ENCODE data around the gene AIMP1.
"Not testable (repeated sequence)": the region's sequence is repeated elsewhere in the genome, so short reads cannot be mapped to it uniquely, and the experiment has no call there.

Gene AIMP1

DNA sequence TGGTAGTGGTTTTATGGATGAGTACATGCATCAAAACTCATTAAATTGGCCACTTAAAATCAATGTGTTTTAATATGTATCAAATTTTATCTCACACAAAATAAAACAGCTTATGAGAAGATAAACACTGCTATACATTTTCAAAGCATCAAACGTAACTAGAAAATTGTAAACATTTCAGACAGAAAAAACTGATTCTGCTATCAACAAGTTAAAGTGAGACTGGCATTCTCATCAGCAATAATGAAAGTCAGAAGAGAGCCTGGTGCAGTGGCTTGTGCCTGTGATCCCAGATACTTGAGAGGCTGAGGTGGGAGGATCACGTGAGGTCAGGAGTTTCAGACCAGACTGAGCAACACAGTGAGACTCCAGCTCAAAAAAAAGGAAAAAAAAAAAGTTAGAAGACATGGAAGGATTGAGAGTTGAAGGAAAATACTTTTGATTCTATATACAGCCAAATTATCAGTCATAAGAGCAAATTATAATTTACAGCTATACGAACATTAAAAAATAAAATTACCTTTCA lies 3.3 kb upstream of the AIMP1 start:
- DNase-seq = no peak

- no peak for DNase-seq
These were observed 1.4 kb upstream of the AIMP1 start for GRCh38 chr4:106314960-106315359.

DNA sequence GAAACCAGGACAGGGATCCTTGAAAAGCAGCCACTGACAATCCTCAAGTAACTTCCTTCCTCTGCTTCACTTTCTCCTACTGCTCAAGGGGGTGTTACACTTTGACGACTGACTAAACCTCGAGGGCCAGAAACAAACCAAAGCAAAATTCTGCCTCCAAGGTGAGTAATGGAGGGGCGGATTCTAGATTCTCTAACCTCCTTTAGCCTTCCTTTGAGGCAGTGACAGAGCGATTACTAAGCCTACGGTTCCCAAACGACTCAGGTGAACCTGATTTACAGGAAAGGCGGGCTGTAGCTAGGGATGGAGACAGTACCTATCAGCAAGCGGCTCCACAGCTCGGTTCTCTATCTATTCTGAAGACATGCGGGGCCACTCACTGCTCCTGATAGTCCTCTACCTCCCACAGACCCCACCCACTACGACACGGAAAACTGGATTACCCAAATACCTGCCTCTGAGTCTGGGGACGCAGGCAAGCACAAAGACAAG lies 828 bp upstream of the AIMP1 start:
- peak in 4 of 14 donors; percentile 16 to 49 (median 38) for DNase-seq

DNA sequence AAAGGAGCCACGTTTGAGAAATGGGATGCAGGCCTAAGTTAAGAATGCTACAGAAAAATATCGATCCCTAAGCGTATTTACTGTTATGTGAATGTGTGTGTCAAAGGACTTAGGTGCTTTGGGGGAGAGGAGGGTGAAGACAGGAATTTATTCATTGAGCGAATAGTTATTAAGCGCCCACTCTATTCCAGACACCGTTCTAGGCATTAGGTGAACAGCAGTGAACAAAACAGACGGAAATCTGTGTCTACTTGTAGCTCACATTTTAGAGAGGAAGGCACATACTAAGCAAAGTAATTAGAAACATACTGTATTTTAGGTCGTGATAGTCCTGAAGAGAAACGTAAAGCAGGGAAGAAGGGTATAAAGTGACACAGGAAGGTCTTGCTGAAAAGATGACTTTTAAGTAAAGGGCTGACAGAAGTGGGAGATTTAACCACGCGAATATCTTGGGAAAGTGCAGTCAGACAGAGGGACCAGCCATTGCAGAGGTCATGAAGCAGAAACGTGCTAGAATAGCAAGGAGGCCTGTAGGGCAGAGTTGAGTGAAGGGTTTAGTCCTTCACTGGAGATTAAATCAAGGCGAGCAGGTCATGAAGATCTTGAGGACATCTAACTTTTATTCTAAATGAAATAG lies 541 bp downstream of the AIMP1 start:
- peak in 1 of 14 donors; percentile 5 for DNase-seq

GRCh38 chr4:106317815-106318214 lies 1.5 kb downstream of the AIMP1 start:
- DNase-seq = no peak

DNA sequence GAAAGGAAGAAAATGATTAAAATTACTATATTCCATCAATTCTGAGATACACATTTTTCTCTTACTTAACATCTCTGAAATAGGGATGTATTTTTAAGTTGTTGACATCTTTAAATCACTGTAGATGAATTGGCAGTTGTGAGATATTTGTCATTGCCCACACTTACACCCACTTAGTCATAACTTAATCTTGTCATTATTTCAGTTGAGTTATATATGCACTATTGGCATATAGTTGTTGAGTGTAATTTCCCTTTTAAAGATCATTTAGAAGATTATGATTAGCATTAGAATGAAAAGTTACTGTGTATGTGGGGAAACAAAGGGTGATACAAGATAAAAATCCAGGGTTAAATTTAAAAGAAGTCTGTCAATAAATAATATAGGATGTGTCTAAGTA lies 2.2 kb downstream of the AIMP1 start:
- no peak for DNase-seq

GRCh38 chr4:106320235-106320634 lies 3.9 kb downstream of the AIMP1 start:
- DNase-seq = no peak

- DNase-seq = not testable (repeated sequence)
These were observed 4.8 kb downstream of the AIMP1 start for GRCh38 chr4:106321168-106321567.

DNA sequence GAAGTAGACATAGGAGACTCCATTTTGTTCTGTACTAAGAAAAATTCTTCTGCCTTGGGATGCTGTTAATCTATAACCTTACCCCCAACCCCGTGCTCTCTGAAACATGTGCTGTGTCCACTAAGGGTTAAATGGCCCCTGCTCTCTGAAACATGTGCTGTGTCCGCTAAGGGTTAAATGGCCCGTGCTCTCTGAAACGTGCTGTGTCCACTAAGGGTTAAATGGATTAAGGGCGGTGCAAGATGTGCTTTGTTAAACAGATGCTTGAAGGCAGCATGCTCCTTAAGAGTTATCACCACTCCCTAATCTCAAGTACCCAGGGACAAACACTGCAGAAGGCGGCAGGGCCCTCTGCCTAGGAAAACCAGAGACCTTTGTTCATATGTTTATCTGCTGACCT lies 5.5 kb downstream of the AIMP1 start:
- not testable (repeated sequence) for DNase-seq

GRCh38 chr4:106323119-106323518 lies 6.8 kb downstream of the AIMP1 start:
- no peak for DNase-seq

- no peak for DNase-seq
These were observed 9.4 kb downstream of the AIMP1 start for GRCh38 chr4:106325800-106326199.

GRCh38 chr4:106329041-106329618 lies 12.8 kb downstream of the AIMP1 start:
- DNase-seq = no peak

- DNase-seq = no peak
These were observed 16.8 kb downstream of the AIMP1 start for GRCh38 chr4:106333186-106333585.

GRCh38 chr4:106334741-106335470 lies 18.6 kb downstream of the AIMP1 start:
- DNase-seq = no peak

GRCh38 chr4:106336618-106337017 lies 20.3 kb downstream of the AIMP1 start:
- DNase-seq = no peak

- no peak for DNase-seq
These were observed 21.6 kb downstream of the AIMP1 start for GRCh38 chr4:106337916-106338315.

DNA sequence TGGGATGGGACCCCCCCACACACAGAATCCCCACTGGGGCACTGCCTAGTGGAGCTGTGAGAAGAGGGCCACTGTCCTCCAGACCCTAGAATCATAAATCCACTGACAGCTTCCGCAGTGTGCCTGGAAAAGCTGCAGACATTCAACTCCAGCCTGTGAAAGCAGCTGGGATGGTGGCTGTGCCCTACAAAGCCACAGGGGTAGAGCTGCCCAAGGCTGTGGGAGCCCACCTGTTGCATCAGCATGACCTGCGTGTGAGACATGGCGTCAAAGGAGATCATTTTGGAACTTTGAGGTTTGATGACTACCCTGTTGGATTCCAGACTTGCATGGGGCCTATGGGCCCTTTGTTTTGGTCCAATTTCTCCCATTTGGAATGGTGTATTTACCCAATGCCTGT lies 22.3 kb downstream of the AIMP1 start:
- no peak for DNase-seq

DNA sequence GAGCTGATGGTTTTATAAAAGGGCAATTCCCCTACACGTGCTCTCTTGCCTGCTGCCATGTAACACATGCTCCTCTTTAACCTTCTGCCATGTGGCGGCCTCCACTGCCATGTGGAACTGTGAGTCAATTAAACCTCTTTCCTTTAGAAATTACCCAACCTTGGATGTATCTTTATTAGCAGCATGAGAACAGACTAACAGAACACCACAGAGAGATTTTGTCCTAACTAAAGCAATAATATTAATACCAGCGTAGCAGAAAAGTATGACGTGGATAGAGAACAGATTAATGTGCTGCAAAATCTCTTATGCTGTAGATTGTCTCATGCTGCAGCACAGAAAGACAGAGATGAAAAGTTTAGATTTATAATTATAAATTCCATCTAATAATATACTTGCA lies 23.1 kb downstream of the AIMP1 start:
- no peak for DNase-seq

DNA sequence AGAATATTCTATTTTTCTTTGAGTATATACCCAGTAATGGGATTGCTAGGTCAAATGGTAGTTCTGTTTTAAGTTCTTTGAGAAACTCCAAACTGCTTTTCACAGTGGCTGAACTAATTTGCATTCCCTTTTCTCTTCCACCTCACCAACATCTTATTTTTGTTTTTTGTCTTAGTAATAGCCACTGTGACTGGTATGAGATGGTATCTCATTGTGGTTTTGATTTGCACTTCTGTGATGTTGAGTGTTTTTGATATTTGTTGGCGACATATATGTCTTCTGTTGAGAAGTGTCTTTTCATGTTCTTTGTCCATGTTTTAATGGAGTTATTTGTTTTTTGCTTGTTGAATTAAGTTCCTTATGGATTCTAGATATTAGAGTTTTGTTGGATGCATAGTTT lies 24.4 kb downstream of the AIMP1 start:
- no peak for DNase-seq

GRCh38 chr4:106343865-106344646 lies 27.7 kb downstream of the AIMP1 start:
- DNase-seq = no peak

DNA sequence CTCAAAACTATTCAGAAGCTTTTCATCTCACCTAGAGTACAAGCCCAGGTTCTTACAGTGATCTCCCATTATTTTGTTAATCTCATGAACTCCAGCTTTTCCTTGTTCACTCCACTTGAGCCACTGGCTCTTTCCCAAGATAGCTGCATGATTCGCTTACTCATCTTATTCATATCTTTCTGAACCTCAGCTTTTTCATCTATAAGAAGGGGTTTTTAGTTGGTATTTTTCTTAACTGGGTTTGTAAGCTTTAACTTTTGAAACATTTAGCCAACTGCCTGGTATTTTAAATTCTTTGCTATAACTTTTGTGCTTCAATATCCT lies 28.3 kb downstream of the AIMP1 start:
- no peak for DNase-seq

GRCh38 chr4:106347167-106347566 lies 30.8 kb downstream of the AIMP1 start:
- DNase-seq = no peak

GRCh38 chr4:106351016-106351415 lies 34.7 kb downstream of the AIMP1 start:
- DNase-seq = no peak

All from C1 segment of cervical spinal cord (tissue), 14 donors.